Stimulated activated CD4-positive, alpha-beta T cell treated with anti-CD3 and anti-CD28 coated beads, Interleukin-4, amount 100 ng/mL, for 1 hour (primary cell): ENCODE results near the gene CEP250.
"Not testable (repeated sequence)": the region's sequence is repeated elsewhere in the genome, so short reads cannot be mapped to it uniquely, and the experiment has no call there.

ENCODE experiments used
- DNase-seq: peaks from one replicate; pipeline ENCODE4 v3.0.0-alpha.2; 2020

Gene CEP250

DNA sequence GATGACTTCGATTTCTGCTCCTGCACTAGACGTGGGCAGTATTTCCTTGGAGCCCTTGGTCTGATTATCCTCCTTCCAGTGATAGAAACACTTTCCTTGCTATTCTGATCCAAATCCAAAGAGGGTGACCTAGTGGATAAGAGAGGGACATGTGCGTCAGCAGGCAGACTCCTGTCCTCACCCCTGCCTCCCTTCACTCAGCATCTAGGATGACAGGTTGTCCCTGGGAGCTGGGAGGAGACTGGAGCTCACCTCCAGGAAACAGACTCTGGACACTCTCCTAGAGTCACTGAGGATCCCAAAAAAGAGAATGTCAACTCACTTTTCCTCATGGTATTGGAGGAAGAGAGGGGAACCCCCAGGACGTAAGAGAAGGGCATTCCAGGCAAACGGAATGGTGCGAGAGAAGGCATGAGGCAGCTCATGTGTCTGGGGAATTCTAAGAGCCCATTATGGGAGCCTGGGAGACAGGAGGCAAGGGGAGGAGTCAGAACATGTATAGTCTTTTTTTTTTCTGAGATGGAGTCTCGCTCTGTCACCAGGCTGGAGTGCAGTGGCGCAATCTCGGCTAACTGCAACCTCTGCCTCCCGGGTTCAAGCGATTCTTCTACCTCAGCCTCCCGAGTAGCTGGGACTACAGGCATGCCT is 71.8 kb downstream of the CEP250 start:
- no peak for DNase-seq

DNA sequence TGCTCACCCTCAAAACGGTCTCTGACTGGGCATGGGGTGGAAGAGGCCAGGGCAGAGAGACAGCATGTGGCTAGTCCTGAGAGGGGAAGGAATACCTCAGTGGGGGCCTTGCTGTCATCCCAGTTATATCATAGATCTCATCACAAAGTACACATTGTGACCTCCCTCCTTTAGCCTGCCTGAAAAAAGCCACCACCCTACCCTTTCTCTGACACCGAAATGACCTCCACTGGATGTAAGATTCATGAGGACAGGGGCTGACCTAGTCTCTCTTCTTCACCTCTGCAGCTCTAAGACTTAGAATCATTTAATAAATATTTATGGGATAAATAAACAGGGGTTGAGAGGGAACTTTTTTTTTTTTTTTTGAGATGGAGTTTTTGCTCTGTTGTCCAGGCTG is 74.2 kb downstream of the CEP250 start, which contains the start of gene C20orf173:
Gene C20orf173 (minus strand): TSS at position 101 of the 400 bp plus-strand sequence. CDS start 279 bp downstream, outside the sequence.
- DNase-seq = no peak

DNA sequence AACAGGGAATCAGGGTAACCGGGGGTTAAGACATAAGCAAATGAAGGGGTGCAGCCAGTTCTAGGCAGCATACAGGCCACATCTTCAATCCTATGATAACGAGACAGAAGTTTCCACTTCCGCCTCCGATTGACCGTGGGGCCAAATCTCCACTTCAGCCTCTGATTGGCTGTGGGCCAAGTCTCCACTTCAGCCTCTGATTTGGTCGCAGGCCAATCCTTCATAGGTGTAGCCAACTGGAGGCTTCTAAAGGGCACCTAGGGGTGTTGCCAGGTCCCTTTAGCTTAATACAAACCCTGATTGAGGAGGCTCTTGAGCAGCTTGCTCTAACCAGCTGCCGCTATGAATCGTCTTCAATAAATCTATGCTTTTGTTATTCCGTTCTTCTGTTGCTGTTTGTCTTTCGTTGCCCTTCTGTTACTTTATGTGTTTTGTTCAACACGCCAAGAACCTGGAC is 84.4 kb downstream of the CEP250 start:
- DNase-seq = no peak

DNA sequence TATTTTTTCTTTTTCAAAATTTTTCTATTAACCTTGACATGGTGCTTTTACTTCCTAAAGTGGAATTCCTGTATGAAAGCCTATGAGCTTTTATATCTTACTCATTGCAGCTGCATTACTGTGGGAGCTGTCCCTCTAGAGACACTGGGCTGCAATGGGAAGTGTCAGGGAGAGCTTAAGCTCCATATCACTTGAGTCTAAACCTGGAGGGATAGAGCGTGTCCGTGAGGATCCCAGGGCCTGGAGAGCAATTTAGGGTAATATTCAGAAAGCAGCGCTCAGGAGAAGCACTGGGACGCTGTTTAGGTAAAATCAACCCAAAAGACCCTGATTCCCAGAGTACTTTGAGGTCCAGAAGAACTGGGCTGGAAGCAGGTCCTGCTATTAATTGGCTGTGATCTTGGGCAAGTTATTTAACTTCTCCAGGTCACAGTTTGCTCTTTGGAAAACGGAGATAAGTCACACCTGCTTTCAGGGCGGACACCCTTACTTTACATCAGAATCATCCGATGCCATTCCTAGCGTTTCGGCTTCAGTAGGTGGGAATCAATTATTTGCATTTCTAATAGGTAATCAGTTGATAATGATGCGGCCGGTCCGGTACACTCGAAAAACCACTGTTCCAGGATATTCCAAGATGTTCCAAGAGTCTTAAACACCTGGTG is 85.9 kb downstream of the CEP250 start:
- DNase-seq = no peak

DNA sequence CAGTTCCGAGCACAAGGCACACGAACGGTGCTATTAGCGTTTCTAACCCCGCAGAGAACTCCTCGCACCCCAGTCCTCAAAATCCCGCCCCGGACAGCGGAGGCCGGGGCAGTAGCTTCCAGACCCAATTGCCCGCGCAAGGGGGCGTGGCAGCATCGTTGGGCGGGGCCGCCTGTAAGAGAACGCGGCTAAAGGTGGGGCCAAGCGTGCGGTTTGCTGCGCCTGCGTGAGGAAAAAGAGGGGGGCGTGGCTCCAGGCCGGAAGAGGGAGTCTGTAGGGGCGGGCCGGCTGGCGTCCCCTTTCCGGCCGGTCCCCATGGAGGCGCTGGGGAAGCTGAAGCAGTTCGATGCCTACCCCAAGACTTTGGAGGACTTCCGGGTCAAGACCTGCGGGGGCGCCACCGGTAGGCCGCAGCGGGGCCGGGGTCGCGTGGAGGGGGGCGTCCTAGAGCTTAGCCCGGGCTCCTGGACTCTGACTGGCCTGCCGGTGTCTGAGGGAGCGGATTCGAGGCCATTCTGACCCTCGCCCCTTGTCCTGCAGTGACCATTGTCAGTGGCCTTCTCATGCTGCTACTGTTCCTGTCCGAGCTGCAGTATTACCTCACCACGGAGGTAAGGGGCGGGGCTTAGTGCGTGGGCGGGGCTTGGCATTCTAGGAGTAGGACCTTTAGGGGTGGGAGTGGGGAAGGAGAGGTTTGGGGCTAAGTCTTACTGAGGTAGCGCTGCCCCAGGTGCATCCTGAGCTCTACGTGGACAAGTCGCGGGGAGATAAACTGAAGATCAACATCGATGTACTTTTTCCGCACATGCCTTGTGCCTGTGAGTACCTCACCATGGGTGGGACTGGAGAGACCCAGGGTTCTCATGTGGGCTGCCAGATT is 86.6 kb downstream of the CEP250 start, which contains the start of gene ERGIC3:
Gene ERGIC3 (plus strand): TSS at position 296 of the 880 bp plus-strand sequence. CDS start 20 bp downstream, at position 316.
- DNase-seq = peak; percentile 98

DNA sequence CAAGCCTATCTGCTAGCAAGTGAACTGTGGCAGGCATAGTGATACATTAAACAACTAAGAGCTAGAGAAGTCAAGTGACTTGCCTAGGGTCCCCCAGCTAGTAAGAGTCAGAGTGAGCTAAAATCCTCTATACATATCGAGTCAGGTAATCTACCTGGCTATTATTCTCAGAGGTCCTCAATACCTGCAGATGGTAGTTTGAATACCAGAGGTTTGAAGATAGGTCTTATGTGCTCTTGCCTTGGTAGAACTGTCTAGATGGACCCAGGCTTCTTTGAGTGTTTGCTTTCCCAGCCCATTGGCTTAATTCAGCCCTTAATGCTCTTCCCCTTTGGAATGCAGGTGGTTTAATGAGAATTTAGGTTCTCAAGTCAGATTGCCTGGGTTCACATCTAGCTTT is 87.6 kb downstream of the CEP250 start:
- no peak for DNase-seq

DNA sequence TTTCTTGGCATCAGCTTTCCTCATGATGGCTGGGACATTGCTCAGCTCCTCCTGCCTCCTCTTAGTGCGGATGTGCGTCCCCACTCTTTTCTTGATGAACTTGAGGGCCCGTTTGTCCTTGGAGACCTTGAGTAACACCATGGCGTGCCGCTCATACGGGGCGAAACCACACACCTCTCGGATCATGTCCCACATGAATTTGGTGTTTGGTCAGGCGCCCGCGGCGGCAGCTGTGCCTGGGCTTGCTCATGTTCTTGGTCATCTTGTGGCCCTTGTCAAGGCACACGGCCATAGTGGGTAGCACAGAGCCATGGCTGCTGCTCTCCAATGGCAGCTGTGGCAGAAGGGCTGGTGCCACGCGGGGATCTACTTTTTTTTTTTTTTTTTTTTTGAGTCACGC is 89.0 kb downstream of the CEP250 start:
- no peak for DNase-seq

DNA sequence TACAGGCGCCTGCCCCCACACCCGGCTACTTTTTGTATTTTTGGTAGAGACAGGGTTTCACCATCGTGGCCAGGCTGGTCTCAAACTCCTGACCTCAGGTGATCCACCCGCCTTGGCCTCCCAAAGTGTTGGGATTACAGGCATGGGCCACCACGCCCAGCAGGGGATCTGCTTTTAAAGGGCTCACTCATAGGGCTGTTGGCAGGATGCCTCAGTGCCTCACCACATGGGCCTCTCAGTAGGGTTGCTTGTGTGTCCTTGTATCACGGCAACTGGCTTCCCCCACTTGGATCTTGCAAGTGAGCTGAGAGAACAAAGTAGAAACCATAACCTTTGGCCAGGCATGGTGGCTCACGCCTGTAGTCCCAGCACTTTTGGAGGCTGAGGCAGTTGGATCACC is 89.5 kb downstream of the CEP250 start:
- not testable (repeated sequence) for DNase-seq

DNA sequence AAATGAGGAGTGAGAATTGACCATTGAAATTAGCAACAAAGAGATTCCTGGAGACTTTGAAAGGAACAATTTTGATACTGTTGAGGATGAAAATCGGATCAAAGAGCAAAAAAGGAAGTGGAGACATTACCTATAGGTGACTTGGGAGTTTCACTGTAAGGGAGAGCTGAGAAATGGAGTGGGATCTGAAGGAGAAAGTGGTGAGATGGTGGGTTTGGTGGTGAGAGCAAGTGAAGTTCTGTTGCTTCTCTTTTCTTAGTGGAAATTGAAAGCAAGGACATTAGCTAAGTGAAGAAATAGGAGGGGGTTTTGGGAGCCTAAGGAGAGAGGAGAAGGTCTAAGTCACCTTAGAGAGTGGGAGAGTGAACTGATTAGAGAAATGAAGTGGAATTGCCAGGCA is 90.7 kb downstream of the CEP250 start:
- no peak for DNase-seq

DNA sequence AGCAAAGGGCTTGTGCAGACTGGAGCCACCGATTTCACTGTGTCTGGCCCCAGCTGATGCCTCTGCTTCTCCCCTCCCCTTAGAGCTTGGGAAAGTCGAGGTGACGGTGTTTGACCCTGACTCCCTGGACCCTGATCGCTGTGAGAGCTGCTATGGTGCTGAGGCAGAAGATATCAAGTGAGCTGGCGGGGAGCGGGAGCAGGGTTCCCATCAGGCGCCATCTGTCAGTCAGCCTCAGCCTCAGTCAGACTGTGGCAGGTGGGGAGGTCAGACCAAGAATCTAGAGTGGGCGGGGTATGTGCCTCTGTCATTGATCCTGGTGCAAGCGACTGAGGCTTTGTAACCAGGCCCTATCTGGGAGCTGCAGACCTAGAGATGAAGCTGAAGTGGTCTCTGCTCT is 91.9 kb downstream of the CEP250 start:
- DNase-seq = no peak

DNA sequence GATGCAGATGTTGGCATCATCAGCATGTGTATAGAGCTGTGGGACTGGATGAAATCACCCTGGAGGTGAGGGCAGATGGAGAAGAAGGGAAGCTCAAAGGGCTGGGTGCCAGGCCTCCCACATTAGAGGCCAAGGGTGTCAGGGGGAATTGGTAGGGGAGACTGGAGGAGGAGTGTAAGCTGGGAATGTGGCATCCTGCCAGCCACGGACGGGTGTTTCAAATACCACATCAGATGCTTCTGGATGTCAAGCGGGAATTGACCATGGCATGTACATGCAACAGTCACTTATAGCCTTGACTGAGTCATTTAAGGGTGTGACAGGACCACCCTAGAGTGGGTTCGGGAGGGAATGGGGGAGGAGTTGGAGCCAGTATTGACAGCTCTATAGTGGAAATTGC is 96.1 kb downstream of the CEP250 start:
- DNase-seq = no peak

DNA sequence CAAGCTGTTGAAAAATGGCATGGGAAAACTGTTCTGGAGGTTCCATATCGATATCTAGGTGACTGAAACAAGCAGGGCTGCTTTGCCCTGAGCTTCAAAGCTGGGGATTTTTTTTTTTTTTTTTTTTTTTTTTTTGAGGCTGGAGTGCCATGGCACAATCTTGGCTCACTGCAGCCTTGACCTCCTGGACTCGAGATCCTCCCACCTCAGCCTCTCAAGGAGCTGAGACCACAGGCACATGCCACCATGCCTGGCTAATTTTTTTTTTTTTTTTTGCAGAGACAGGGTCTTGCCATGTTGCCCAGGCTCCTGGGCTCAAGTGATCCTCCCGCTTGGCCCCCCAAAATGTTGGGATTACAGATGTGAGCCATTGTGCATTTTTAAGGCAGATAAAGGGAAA is 97.5 kb downstream of the CEP250 start:
- DNase-seq = no peak

DNA sequence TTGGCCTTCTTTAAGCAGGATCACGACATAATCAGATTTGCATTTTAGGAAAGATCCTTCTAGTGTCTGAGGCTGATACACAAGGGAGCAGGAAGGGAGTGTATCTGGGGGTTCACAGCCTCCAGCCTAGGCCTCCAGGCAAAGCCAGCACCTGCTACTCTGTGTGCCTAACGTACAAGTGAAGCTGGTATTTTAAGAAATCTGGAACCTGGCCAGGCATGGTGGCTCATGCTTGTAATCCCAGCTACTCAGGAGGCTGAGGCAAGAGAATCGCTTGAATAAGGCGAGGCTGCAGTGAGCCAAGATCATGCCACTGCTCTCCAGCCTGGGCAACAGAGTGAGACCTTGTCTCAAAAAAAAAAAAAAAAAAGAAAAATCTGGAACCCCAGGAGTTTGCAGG is 100.1 kb downstream of the CEP250 start:
- DNase-seq = not testable (repeated sequence)

DNA sequence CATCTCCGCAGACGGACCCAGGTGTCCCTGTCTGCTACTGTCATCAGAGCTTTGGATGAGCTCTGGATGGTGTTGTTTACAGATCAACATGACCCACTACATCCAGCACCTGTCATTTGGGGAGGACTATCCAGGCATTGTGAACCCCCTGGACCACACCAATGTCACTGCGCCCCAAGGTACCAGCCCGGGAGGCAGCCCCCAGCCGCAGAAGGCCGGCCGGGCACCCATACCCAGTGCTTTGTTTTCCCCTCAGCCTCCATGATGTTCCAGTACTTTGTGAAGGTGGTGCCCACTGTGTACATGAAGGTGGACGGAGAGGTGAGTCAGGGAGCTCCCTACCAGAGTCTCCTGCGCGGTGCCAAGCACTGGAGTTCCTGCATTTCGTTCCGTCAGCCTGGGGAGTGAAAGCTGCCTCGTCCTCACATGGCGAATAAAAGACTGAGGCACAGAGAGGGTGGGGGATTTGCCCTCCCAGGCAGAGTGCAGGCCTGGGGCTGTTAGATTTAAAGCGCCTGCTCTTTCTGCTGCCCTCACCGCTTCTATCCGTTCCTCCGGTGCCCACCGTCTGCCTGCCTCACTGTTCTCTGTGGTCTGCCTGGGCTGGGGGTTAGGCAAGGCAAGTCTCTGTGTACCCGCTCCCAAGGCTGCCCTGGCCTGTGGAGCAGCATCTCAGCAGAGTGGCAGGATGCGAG is 100.7 kb downstream of the CEP250 start:
- DNase-seq = no peak

DNA sequence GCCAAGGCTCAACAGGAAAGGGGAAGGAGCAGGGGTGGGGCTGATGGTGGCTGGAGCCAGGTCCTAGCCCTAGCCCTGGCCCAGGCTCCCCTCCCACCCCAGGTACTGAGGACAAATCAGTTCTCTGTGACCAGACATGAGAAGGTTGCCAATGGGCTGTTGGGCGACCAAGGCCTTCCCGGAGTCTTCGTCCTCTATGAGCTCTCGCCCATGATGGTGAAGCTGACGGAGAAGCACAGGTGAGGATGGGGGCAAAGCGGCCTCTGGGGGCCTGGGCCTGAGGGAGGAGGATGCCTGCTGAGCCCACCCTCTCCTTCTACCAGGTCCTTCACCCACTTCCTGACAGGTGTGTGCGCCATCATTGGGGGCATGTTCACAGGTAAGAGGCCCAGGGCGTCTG is 101.5 kb downstream of the CEP250 start:
- no peak for DNase-seq

DNA sequence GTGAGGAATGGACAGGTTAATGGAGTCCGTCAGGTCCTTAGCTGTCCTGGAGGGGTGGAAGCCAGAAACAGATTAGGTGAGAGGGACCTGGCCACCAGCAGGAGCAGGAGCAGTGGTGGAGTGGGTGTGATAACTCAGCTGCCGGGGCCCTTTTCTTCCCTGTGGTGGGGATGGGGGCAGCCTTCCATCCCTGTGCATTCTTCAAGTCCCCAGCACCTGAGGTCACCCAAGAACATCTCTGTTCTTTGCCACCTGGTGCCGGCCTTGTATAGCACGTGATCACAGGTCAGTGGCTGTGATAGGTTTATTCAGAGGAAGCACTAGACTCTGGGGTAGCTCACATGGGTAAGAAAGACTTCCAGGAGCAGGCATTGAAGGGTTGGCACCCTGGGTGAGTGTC is 103.1 kb downstream of the CEP250 start:
- no peak for DNase-seq

DNA sequence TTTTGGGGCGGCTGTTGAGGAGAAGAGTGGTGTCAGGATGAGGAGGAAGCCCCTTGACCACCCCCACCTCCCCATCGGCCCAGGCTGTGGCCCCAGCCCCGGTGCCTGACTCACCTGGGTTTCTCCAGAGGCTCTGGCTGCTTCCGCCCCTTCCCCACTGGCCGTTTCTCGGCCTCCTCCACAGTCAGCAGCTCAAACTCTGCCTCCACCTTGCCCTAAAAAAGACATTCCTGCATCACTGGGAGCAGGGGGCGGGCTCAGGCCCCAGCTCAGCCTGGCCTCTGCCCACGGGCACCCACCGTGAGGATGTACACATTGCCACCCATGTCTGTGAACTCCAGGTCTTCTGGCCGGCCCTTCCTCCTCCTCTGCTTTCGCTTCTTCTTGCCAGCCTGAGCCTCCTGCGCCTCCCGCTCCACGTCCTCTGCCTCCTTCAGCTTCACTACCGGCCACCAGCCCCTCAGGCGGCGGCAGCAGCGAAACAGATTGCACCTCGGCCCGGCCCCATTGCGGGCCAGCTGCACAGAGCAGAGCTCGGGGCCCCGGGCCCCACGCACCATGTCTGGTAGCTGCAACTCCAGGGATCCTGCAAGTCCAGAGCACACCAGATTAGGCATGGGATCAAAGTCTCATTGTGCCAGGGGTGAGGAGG is 103.8 kb downstream of the CEP250 start:
- DNase-seq = no peak

DNA sequence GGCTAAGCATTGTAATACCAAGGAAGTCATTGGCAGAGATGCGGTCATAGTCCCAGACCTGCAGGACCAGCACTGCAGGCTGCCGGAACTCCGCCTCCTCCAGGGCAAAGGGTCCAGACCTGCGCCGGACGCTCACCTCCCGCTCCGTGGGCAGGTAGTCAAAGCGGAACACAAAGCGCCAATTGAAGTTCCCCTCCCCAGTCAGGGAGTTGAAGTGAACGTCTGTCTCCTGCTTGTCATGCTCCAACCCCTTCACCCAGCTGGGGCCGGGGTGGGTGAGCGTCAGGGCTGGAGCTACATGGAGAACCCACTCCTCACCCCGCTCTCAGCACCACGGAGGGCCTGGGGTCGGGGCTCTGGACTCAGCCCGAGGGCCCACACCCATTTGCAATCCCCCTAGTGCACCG is 104.7 kb downstream of the CEP250 start:
- DNase-seq = no peak

DNA sequence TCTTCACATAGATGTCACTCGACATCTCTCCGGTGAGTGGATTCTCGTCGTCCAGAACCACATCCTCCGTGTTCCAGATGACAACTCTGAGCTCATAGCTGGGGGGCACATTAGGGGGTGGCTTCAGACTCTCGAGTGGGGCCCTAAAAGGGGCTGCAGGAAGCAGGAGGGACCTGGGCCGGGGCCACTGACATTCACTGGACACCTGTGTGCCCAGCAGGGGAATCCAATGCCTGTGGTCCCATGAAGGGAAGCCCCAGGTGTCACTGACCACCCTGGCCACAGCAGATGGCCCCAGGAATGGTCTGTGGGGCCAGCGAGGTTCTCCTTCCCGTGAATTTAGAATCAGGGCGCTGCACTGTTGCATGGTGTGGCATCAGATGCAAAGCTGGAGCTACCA is 105.1 kb downstream of the CEP250 start:
- no peak for DNase-seq

DNA sequence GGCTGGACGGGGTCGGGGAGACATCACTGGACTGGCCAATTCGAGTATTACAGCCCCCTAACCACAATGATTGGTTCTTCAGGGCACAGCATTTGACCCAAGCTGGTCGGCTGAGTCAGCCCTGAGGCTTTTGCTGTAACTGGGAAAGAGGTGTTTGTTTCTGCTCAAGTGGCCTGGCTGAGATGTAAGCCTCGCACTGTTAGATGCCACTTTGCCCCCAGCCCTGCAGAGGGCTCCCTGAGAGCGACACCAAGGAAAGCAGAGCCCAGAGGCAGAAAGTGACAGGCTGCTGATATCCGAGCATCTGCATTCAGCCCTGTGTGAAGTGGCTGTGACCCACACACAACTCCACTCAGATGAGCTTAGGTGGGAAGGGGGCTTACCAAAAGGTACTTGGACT is 105.9 kb downstream of the CEP250 start:
- DNase-seq = no peak

DNA sequence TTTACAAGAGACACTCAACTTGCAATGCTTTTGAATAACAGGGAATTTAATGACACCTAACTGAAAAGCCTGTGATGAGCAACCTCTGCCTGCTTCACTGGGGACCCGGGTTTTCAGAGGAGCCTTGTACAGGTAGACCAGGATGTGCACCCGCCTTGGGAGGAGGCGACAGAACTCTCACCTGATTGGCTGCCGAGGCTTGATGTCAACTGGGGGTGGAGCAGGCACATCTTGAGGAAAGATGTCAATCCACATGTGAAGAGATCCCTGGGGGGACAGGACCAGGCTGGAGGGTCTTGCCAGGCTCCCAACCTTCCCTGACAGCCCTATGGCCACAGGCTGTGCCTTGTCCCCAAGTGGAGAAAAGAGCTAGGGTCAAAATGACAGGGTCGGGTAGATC is 106.3 kb downstream of the CEP250 start:
- DNase-seq = no peak

DNA sequence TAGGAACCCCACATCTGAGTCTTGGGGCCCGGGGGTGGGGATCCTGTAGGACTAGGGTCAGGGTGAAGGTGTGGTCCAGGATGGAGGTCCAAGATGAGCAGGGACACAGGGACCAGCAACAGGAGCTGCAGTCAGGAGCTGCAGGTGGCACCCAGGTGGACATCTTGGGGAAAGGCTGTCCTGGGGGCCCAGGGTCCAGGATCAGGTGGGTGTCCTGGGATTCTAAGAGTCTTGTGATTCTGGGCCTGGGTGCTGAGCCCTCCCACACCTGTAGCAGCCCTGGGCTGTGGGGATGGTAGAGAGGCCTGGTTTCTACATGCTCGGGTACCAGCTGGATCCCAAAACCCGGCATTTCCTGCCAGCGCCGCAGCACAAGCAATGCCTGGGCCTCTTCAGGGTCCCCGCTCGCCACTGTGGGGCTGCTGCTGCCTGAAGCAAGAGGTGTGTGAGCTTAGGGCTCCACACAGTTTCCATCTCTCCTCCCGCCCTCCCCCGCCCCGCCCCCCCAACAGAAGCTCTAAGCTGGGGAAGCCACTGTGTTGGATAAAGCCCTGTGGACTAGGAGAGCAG is 107.2 kb downstream of the CEP250 start:
- no peak for DNase-seq
